ENCODE data around the gene PRSS16.
"Not testable (repeated sequence)": the region's sequence is repeated elsewhere in the genome, so short reads cannot be mapped to it uniquely, and the experiment has no call there.

Gene PRSS16

DNA sequence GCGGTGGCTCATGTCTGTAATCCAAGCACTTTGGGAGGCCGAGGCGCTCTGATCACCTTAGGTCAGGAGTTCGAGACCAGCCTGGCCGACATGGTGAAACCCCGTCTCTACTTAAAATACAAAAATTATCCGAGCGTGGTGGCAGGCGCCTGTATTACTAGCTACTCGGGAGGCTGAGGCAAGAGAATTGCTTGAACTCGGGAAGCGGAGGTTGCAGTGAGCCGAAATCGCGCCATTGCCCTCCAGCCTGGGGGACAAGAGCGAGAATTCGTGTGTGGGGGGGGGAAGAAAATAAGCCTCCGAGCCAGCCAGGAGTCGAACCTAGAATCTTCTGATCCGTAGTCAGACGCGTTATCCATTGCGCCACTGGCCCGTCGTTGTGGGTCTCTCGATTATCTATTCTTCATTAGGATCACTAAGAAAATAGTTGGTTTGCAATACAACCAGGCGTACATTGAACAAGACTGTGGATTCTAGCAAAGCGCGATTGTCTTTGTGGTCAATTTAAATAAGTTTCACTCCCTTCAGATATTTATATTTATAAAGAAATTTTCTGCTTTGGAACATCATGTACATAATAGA lies 33.9 kb upstream of the PRSS16 start:
- H3K4me3 ChIP-seq (ENCODE audit: low read depth, low read length): peak overlapping the region; percentile 43
- in situ Hi-C loops (cut with HindIII; ENCODE audit: low sequenced_read_pairs): no loop called here
- peak; percentile 49 for DNase-seq (ENCODE audit: low read depth, low spot score)
- TF ChIP-seq, protein P1, sequence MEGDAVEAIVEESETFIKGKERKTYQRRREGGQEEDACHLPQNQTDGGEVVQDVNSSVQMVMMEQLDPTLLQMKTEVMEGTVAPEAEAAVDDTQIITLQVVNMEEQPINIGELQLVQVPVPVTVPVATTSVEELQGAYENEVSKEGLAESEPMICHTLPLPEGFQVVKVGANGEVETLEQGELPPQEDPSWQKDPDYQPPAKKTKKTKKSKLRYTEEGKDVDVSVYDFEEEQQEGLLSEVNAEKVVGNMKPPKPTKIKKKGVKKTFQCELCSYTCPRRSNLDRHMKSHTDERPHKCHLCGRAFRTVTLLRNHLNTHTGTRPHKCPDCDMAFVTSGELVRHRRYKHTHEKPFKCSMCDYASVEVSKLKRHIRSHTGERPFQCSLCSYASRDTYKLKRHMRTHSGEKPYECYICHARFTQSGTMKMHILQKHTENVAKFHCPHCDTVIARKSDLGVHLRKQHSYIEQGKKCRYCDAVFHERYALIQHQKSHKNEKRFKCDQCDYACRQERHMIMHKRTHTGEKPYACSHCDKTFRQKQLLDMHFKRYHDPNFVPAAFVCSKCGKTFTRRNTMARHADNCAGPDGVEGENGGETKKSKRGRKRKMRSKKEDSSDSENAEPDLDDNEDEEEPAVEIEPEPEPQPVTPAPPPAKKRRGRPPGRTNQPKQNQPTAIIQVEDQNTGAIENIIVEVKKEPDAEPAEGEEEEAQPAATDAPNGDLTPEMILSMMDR (IDR thresholded peaks at IDR 0.05; ENCODE audit: low read depth, low read length): no peak

DNA sequence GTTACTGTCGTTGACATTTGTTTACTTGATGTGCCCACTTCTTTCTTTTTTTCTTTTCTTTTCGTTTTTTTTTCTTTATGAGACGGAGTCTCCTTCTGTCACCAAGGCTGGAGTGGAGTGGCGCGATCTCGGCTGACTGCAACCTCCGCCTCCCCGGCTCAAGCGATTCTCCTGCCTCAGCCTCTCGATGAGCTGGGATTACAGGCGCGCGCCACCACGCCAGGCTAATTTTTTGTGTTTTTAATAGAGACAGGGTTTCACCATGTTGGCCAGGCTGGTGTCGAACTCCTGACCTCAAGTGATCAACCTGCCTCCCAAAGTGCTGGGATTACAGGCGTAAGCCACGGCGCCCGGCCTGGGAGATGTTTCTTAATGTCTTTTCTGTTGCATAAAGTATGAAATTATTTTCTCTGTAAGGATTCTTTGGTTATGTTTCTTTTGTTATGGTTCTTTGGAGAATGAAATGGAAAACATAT lies 33.3 kb upstream of the PRSS16 start:
- H3K4me3 ChIP-seq (ENCODE audit: low read depth, low read length): peak overlapping the region; percentile 43
- TF ChIP-seq, protein P1 (IDR thresholded peaks at IDR 0.05; ENCODE audit: low read depth, low read length): no peak
- in situ Hi-C loops (cut with HindIII; ENCODE audit: low sequenced_read_pairs): no loop called here
- no peak for DNase-seq (ENCODE audit: low read depth, low spot score)

DNA sequence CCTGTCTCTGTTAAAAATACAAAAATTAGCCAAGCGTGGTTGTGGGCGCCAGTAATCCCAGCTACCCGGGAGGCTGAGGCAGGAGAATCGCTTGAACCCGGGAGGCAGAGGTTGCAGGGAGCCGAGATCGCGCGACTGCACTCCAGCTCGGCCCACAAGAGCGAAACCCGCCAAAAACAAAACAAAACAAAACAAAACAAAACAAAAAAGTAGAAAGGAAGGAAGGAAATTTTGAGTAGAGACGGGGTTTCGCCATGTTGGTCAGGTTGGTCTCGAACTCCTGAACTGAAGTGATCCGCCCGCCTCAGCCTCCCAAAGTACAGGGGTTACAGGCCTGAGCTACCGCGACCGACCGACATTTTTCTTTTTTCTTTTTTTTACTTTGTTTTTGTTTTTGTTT lies 30.6 kb upstream of the PRSS16 start:
- no peak for DNase-seq (ENCODE audit: low read depth, low spot score)
- no peak overlapping the region for H3K4me3 ChIP-seq (ENCODE audit: low read depth, low read length)
- in situ Hi-C loops (cut with HindIII; ENCODE audit: low sequenced_read_pairs): no loop called here
- TF ChIP-seq, protein P1 (IDR thresholded peaks at IDR 0.05; ENCODE audit: low read depth, low read length): no peak

DNA sequence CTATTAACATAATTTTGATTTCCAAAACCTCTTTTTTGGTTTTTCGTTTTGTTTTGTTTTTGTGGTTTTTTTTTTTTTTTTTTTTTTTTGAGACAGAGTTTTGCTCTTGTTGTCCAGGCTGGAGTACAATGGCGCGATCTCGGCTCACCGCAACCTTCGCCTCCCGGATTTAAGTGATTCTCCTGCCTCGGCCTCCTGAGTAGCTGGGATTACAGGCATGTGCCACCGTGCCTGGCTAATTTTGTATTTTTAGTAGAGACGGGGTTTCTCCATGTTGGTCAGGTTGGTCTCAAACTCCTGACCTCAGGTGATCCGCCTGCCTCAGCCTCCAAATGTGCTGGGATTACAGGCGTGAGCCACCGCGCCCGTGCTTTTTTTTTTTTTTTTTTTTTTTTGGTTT lies 24.5 kb upstream of the PRSS16 start:
- in situ Hi-C loops (cut with HindIII; ENCODE audit: low sequenced_read_pairs); DNase-seq (ENCODE audit: low read depth, low spot score); H3K4me3 ChIP-seq (ENCODE audit: low read depth, low read length): not testable (repeated sequence)

DNA sequence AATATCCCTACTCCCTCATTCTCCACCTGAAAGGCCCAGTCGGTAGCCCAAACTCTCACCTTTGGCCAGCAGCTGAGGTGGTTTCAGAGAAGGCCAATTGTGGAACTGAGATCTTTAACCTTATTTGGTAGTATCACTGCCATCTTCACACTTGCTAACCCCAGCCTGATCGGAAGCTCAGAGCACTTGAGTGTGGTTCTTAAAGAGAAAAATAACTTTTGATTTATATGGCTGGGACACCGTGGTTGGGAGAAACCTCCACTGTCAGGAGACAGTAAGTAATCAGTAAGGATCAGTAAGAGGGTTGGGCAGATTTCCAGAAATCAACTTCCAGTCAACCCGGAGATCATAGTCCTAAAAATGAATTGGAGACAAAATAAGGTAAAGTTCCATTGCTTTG lies 22.8 kb upstream of the PRSS16 start:
- TF ChIP-seq, protein P1 (IDR thresholded peaks at IDR 0.05; ENCODE audit: low read depth, low read length): no peak
- DNase-seq (ENCODE audit: low read depth, low spot score): no peak
- in situ Hi-C loops (cut with HindIII; ENCODE audit: low sequenced_read_pairs): no loop called here
- no peak overlapping the region for H3K4me3 ChIP-seq (ENCODE audit: low read depth, low read length)

DNA sequence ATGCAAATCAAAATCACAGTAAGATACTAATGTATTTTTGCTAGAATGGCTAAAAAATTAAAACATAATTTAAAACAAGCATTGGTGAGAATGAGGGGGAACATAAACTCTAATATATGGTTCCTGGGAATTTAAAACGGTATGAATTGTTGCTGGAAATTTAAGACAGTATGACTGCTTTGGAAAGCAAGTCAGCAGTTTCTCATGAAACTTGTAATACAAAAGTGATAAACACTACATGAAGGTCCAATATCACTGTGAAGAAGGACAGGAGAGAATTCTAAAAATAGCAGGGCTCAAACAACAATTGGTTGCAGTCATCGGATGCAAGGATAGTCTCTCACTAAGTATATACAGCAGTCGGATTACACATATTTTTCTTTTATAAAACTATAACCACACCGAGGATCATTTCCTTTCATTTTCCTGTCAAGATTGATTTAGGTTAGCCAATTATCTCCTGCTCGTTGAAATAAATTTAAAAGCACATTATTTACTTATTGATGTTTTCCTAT lies 18.5 kb upstream of the PRSS16 start:
- TF ChIP-seq, protein P1 (IDR thresholded peaks at IDR 0.05; ENCODE audit: low read depth, low read length): no peak
- H3K4me3 ChIP-seq (ENCODE audit: low read depth, low read length): no peak overlapping the region
- no peak for DNase-seq (ENCODE audit: low read depth, low spot score)
- in situ Hi-C loops (cut with HindIII; ENCODE audit: low sequenced_read_pairs): no loop called here

DNA sequence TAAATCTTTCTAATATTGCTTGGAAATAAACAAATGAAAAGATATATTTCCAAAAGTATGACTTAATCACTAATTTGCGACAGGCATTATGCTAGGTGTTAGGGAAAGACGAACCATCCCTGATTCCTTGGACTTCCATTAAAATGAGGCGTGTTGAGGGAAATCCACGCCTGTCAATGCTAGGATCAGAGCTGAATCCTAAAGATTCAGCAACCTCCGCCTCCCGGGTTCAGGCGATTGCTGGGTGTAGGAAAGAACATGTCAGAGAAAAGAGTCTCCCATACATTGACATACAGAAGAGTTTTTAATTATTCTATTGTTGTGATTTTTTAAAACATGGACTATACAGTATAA lies 16.8 kb upstream of the PRSS16 start:
- in situ Hi-C loops (cut with HindIII; ENCODE audit: low sequenced_read_pairs): no loop called here
- no peak for DNase-seq (ENCODE audit: low read depth, low spot score)
- no peak overlapping the region for H3K4me3 ChIP-seq (ENCODE audit: low read depth, low read length)
- TF ChIP-seq, protein P1 (IDR thresholded peaks at IDR 0.05; ENCODE audit: low read depth, low read length): no peak
